Measurements from ENCODE around the gene HELZ. TPM values are rescaled to one million over a fixed set of nuclear protein-coding genes. Genes with fewer than 3 reads are reported as not detected.

HELZ gene
- total RNA-seq, 1 experiment from 2014 or later, result 49.8 TPM

DNA sequence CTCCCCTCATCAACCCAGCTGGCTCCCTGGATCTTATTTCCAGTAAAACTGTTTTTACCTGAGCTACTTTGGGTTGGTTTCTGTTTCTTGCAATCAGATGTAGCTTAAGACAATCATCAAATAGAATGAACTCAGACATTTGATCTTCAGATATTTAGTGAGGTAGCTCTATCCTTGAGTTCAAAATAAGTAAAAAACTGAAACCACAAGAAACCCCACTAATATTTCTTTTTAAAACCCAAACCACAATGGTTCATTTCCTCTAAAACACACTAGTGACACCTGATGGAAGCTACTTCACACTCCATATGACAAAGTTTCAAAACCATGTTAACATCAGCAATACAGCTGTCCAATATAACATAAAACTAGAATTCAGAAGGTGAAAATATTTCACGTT lies 162.9 kb downstream of the HELZ start:
- Histone ChIP-seq H3K56ac (ENCODE audit: insufficient read length, low read depth, low read length) (no peak overlapping the region), H3K79me2 (ENCODE audit: insufficient read depth, low read length) (no peaks in the 10 kb centered on the region), H4K20me1 (ENCODE audit: control insufficient read depth, insufficient read depth, insufficient read length) (no peaks in the 10 kb centered on the region), H4K8ac (replicated peaks; ENCODE audit: insufficient read length, low read depth, low read length) (no peak overlapping the region), H2BK20ac (ENCODE audit: low read depth, low read length, poor library complexity, severe bottlenecking) (no peak overlapping the region), H3K14ac (ENCODE audit: insufficient read depth, low read length) (no peak overlapping the region), H3K9me3 (ENCODE audit: control insufficient read depth, low read depth, low read length) (no peaks in the 10 kb centered on the region), H2AK5ac (ENCODE audit: insufficient read length, low read length) (no peak overlapping the region), H3T11ph (ENCODE audit: low read length) (no peak overlapping the region), H2BK120ac (ENCODE audit: low read depth, low read length, poor library complexity, severe bottlenecking) (no peak overlapping the region), H2BK12ac (ENCODE audit: insufficient read length, low read depth, low read length) (no peak overlapping the region), H3K23ac (ENCODE audit: insufficient read length, low read depth, low read length) (no peak overlapping the region), H3K9ac (ENCODE audit: extremely low read depth, insufficient read length, low read length) (no peak overlapping the region), H3K4me2 (ENCODE audit: insufficient read depth, insufficient read length, low read length) (no peak overlapping the region), H3K23me2 (ENCODE audit: insufficient read length, low read depth, low read length, poor library complexity, severe bottlenecking) (no peaks in the 10 kb centered on the region), H3K4ac (ENCODE audit: low read depth, low read length) (no peak overlapping the region), H2BK5ac (ENCODE audit: insufficient read length, low read length) (no peak overlapping the region), H2BK15ac (ENCODE audit: low read depth, low read length) (no peak overlapping the region), H4K5ac (ENCODE audit: insufficient read length, low read depth, low read length) (no peak overlapping the region), H4K91ac (ENCODE audit: insufficient read length, low read depth, low read length) (no peak overlapping the region), H3K27me3 (ENCODE audit: insufficient read depth, low read length) (no peaks in the 10 kb centered on the region), H3K18ac (ENCODE audit: insufficient read length, low read depth, low read length) (no peak overlapping the region), H3K79me1 (ENCODE audit: insufficient read depth, low read depth, low read length, poor library complexity, severe bottlenecking) (no peaks in the 10 kb centered on the region), H3K27ac (ENCODE audit: insufficient read length, low read depth, low read length) (no peak overlapping the region), H2AFZ (ENCODE audit: low read length) (no peak overlapping the region), H3K4me1 (ENCODE audit: insufficient read depth, low read length) (no peaks in the 10 kb centered on the region)
- TF ChIP-seq, protein P1, sequence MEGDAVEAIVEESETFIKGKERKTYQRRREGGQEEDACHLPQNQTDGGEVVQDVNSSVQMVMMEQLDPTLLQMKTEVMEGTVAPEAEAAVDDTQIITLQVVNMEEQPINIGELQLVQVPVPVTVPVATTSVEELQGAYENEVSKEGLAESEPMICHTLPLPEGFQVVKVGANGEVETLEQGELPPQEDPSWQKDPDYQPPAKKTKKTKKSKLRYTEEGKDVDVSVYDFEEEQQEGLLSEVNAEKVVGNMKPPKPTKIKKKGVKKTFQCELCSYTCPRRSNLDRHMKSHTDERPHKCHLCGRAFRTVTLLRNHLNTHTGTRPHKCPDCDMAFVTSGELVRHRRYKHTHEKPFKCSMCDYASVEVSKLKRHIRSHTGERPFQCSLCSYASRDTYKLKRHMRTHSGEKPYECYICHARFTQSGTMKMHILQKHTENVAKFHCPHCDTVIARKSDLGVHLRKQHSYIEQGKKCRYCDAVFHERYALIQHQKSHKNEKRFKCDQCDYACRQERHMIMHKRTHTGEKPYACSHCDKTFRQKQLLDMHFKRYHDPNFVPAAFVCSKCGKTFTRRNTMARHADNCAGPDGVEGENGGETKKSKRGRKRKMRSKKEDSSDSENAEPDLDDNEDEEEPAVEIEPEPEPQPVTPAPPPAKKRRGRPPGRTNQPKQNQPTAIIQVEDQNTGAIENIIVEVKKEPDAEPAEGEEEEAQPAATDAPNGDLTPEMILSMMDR (conservative IDR thresholded peaks at IDR 0.05), result 0 out of 3 replicates have a peak, but pooled peaks have one; percentile 19
- Mint-ChIP-seq H3K27me3 (ENCODE audit: low read depth) (no peaks in the 10 kb centered on the region), H3K27ac (no peak overlapping the region), H3K4me1 (no peaks in the 10 kb centered on the region), H3K4me3 (no peak overlapping the region), H3K36me3 (ENCODE audit: insufficient read depth in 1 of 3, low read depth in 3 of 3) (peaks cover 5 to 21% (median 19%) of the 10 kb centered on the region in 3 experiments; a peak in 6 of 7 replicates), H3K9me3 (no peaks in the 10 kb centered on the region)
- no peak for DNase-seq
- no CpG with 5 or more reads among the region's 1 CpG for WGBS (ENCODE audit: extremely low coverage, insufficient read length, low lambda C conversion rate)

Data from H9 (cell line).